Body of pancreas (tissue), 4 donors: ENCODE results near the gene TMCC3.

Experiments used
- CTCF ChIP-seq, 7 experiments: fragments of 450-650 bp in 4 of 7; fragments of 200-600 bp in 3 of 7; sonication (generic) in 3 of 7; IDR thresholded peaks; one replicate each; pipeline ENCODE4 v1.5.1; 2016 to 2019; ENCODE audit warnings: antibody characterized with exemption in 7 of 7
- POLR2A ChIP-seq, 3 donors: fragments of 450-650 bp; IDR thresholded peaks; one replicate each; pipeline ENCODE4 v1.6.1; 2016; ENCODE audit warnings: antibody characterized with exemption in 3 of 3, mild to moderate bottlenecking in 2 of 3

GRCh38 chr12:94676922-94677321, 26.6 kb upstream of the TMCC3 start:
- no peak for TF ChIP-seq POLR2A (IDR thresholded peaks at IDR 0.05)
- no peak for TF ChIP-seq CTCF (IDR thresholded peaks at IDR 0.05)
